Astrocyte (in vitro differentiated cells and primary cell): ENCODE measurements around the gene C1S. TPM values are rescaled to one million over a fixed set of nuclear protein-coding genes. Genes with fewer than 3 reads are reported as not detected.

Experiments
- DNase-seq: peaks from one replicate; pipeline ENCODE4 v3.0.0-alpha.2; 2010; ENCODE audit warnings: low read depth
- FAIRE-seq: peaks from 2 replicates; lab custom pipeline; 2011; peaks lifted over from hg19 to GRCh38; lab: Jason Lieb, UNC
- H2AFZ ChIP-seq: 2 replicates; pipeline ENCODE4 v1.6.0; 2012; ENCODE audit warnings: low read depth, low read length, inconsistent platforms
- H3K27ac ChIP-seq: 2 replicates; pipeline ENCODE4 v1.5.1; 2011; ENCODE audit warnings: low read depth, low read length, inconsistent platforms
- H3K27me3 ChIP-seq: 2 replicates; pipeline ENCODE4 v1.6.0; 2011; ENCODE audit warnings: low read length, inconsistent platforms; ENCODE audit not compliant: insufficient read depth
- H3K36me3 ChIP-seq: 2 replicates; pipeline ENCODE4 v1.5.1; 2011; ENCODE audit warnings: low read length, inconsistent platforms; ENCODE audit not compliant: insufficient read depth
- H3K4me1 ChIP-seq: 2 replicates; pipeline ENCODE4 v1.5.1; 2011; ENCODE audit warnings: low read length, inconsistent platforms; ENCODE audit not compliant: insufficient read depth
- H3K4me2 ChIP-seq: 2 replicates; pipeline ENCODE4 v1.6.0; 2012; ENCODE audit warnings: low read length, inconsistent platforms
- H3K4me3 ChIP-seq: 2 replicates; pipeline ENCODE4 v1.5.1; 2011; ENCODE audit warnings: low read depth, mild to moderate bottlenecking, low read length, inconsistent platforms; ENCODE audit not compliant: insufficient read depth
- H3K79me2 ChIP-seq: 2 replicates; pipeline ENCODE4 v1.6.0; 2012; ENCODE audit warnings: mild to moderate bottlenecking, low read length, inconsistent platforms; ENCODE audit not compliant: insufficient read depth
- H3K9ac ChIP-seq: 2 replicates; pipeline ENCODE4 v1.6.0; 2012; ENCODE audit warnings: mild to moderate bottlenecking, low read length, inconsistent platforms
- H3K9me3 ChIP-seq: 2 replicates; pipeline ENCODE4 v1.5.1; 2012; ENCODE audit warnings: low read depth, mild to moderate bottlenecking, low read length, inconsistent platforms; ENCODE audit not compliant: insufficient read depth
- H4K20me1 ChIP-seq: 2 replicates; pipeline ENCODE4 v1.6.0; 2012; ENCODE audit warnings: low read length, inconsistent platforms; ENCODE audit not compliant: insufficient read depth
- H3K27ac Mint-ChIP-seq: one replicate; pipeline ENCODE4 v1.8.0; 2021; ENCODE audit warnings: mild to moderate bottlenecking, mixed read lengths; ENCODE audit not compliant: unreplicated experiment
- H3K27me3 Mint-ChIP-seq: one replicate; pipeline ENCODE4 v1.8.0; 2021; ENCODE audit warnings: low read depth, mixed read lengths; ENCODE audit not compliant: unreplicated experiment
- H3K36me3 Mint-ChIP-seq: one replicate; pipeline ENCODE4 v1.8.0; 2021; ENCODE audit warnings: low read depth, mixed read lengths; ENCODE audit not compliant: unreplicated experiment
- H3K4me1 Mint-ChIP-seq: one replicate; pipeline ENCODE4 v1.8.0; 2021; ENCODE audit warnings: low read depth, mixed read lengths; ENCODE audit not compliant: unreplicated experiment
- H3K4me3 Mint-ChIP-seq: one replicate; pipeline ENCODE4 v1.8.0; 2021; ENCODE audit warnings: mild to moderate bottlenecking, moderate library complexity, mixed read lengths; ENCODE audit not compliant: unreplicated experiment
- H3K9me3 Mint-ChIP-seq: one replicate; pipeline ENCODE4 v1.8.0; 2021; ENCODE audit warnings: mild to moderate bottlenecking, mixed read lengths; ENCODE audit not compliant: unreplicated experiment
- EZH2 ChIP-seq: IDR thresholded peaks from 2 replicates; pipeline ENCODE4 v1.6.1; 2012; ENCODE audit warnings: mild to moderate bottlenecking, low read length, inconsistent platforms; ENCODE audit not compliant: insufficient read depth
- total RNA-seq: library from RNA; stranded (reverse); gene quantifications from 2 replicates; pipeline ENCODE4 v1.2.1, GENCODE V29; 2021
- TF ChIP-seq, protein P1 (sequence below): IDR thresholded peaks from 2 replicates; pipeline ENCODE4 v1.5.1; 2011; ENCODE audit warnings: low read depth, mild to moderate bottlenecking, inconsistent platforms, low read length, moderate library complexity; ENCODE audit not compliant: insufficient read depth

Gene C1S
- total RNA-seq, 1 donor from 2014 or later = 5.2 TPM

DNA sequence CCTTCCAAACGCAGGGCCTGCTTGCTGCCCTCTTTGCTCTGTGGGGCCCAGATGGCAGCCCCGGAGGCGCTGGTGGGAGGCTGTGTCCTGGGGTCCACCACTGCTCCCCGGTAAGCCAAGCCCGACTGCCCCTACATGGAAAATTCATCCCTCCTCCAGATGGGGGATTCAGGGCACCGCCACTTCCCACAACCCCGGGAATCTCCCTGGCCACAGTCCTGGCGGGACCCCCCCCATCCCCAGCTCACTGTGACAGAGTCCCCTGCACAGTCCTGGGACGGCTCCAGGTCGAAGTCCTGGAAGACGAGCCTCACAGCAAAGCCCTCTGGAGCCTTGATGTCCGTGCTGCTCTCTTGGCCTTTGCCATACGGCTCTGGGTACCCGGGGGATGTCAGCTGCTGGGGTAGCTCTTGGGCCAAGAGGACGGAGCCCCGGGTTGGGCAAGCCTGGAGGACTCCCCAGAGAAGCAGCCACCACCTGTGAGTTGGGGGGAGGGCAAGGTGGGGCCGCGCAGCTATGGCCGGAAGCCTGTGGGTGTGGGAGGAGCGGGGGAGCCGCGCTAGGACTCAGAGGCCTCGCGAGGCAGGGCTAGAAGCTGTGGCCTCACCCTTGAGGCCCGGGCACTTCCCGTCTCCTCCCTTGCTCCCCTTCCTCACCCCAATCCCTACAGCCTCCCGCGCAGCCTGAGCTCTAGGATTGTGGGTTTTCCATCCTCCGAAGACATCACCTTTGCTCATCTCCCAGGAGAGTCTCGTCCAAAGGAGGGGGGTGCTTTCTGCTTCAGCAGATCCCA is 47.7 kb downstream of the C1S start:
- Histone ChIP-seq H3K9ac (peak overlapping the region; percentile 92), H2AFZ (peak overlapping the region; percentile 82), H3K79me2 (peaks cover 7% of the 10 kb centered on the region), H3K27ac (peak overlapping the region; percentile 65), H3K4me2 (peak overlapping the region; percentile 96), H3K9me3 (no peaks in the 10 kb centered on the region), H3K4me3 (peak overlapping the region; percentile 75), H3K36me3 (no peaks in the 10 kb centered on the region), H4K20me1 (peaks cover 4% of the 10 kb centered on the region), H3K27me3 (no peaks in the 10 kb centered on the region), H3K4me1 (peaks cover 10% of the 10 kb centered on the region)
- peak; percentile 59 for DNase-seq
- Mint-ChIP-seq H3K4me1 (peaks cover 2% of the 10 kb centered on the region), H3K4me3 (peak overlapping the region; percentile 86), H3K9me3 (peaks cover 4% of the 10 kb centered on the region), H3K27me3 (peaks cover 5% of the 10 kb centered on the region), H3K27ac (peak overlapping the region; percentile 86), H3K36me3 (peaks cover 10% of the 10 kb centered on the region)
- TF ChIP-seq EZH2 = no peak
- TF ChIP-seq, protein P1, sequence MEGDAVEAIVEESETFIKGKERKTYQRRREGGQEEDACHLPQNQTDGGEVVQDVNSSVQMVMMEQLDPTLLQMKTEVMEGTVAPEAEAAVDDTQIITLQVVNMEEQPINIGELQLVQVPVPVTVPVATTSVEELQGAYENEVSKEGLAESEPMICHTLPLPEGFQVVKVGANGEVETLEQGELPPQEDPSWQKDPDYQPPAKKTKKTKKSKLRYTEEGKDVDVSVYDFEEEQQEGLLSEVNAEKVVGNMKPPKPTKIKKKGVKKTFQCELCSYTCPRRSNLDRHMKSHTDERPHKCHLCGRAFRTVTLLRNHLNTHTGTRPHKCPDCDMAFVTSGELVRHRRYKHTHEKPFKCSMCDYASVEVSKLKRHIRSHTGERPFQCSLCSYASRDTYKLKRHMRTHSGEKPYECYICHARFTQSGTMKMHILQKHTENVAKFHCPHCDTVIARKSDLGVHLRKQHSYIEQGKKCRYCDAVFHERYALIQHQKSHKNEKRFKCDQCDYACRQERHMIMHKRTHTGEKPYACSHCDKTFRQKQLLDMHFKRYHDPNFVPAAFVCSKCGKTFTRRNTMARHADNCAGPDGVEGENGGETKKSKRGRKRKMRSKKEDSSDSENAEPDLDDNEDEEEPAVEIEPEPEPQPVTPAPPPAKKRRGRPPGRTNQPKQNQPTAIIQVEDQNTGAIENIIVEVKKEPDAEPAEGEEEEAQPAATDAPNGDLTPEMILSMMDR = no peak
- FAIRE-seq = no peak

- peak within 1 kb of the TSS; percentile 96 for H3K4me2 ChIP-seq
- H3K79me2 ChIP-seq = peaks cover 7% of the 10 kb centered on the region
- H3K27me3 ChIP-seq = no peaks in the 10 kb centered on the region
- H2AFZ ChIP-seq = peak within 1 kb of the TSS; percentile 88
- TF ChIP-seq, protein P1 = peak; percentile 93
- no peak for TF ChIP-seq EZH2
- no peaks in the 10 kb centered on the region for H3K36me3 ChIP-seq
- H3K27ac Mint-ChIP-seq = peak within 1 kb of the TSS; percentile 90
- peak; percentile 65 for DNase-seq
- no peaks in the 10 kb centered on the region for H3K9me3 ChIP-seq
- peak within 1 kb of the TSS; percentile 75 for H3K4me3 ChIP-seq
- H3K9me3 Mint-ChIP-seq = peaks cover 4% of the 10 kb centered on the region
- peak within 1 kb of the TSS; percentile 92 for H3K9ac ChIP-seq
- H3K4me3 Mint-ChIP-seq = peak within 1 kb of the TSS; percentile 86
- H4K20me1 ChIP-seq = peaks cover 7% of the 10 kb centered on the region
- peak within 1 kb of the TSS; percentile 65 for H3K27ac ChIP-seq
- no peak for FAIRE-seq
- H3K4me1 ChIP-seq = peaks cover 10% of the 10 kb centered on the region
- H3K27me3 Mint-ChIP-seq = peaks cover 11% of the 10 kb centered on the region
- peaks cover 2% of the 10 kb centered on the region for H3K4me1 Mint-ChIP-seq
- H3K36me3 Mint-ChIP-seq = peaks cover 7% of the 10 kb centered on the region
These were observed 48.5 kb downstream of the C1S start, which contains the start of gene C1RL for GRCh38 chr12:7108796-7109571. Gene C1RL, minus strand, starts transcription at chr12:7109214. Its CDS starts 34 bp downstream, at chr12:7109180.
